ENCODE results near the gene ANK3.

Gene ANK3

GRCh38 chr10:60169111-60169510, 220.6 kb downstream of the ANK3 start:
- DNase-seq = no peak

GRCh38 chr10:60167050-60167449, 222.6 kb downstream of the ANK3 start:
- DNase-seq = no peak

GRCh38 chr10:60163786-60164185, 225.9 kb downstream of the ANK3 start:
- DNase-seq = no peak

- no peak for DNase-seq
These were observed 227.0 kb downstream of the ANK3 start for GRCh38 chr10:60162631-60163030.

GRCh38 chr10:60155943-60156683, 233.6 kb downstream of the ANK3 start:
- no peak for DNase-seq

GRCh38 chr10:60155099-60155877, 234.4 kb downstream of the ANK3 start:
- DNase-seq = no peak

GRCh38 chr10:60149003-60149402, 240.7 kb downstream of the ANK3 start:
- DNase-seq = no peak

GRCh38 chr10:60148266-60148840, 241.3 kb downstream of the ANK3 start:
- no peak for DNase-seq

GRCh38 chr10:60147576-60148265, 242.0 kb downstream of the ANK3 start:
- no peak for DNase-seq

GRCh38 chr10:60147025-60147424, 242.7 kb downstream of the ANK3 start:
- DNase-seq = no peak

GRCh38 chr10:60144099-60144498, 245.6 kb downstream of the ANK3 start:
- DNase-seq = no peak

GRCh38 chr10:60142736-60143135, 246.9 kb downstream of the ANK3 start:
- DNase-seq = no peak

GRCh38 chr10:60141896-60142559, 247.6 kb downstream of the ANK3 start:
- DNase-seq = no peak

GRCh38 chr10:60140651-60141632, 248.7 kb downstream of the ANK3 start:
- DNase-seq = no peak

GRCh38 chr10:60139798-60140566, 249.7 kb downstream of the ANK3 start:
- DNase-seq = no peak

- no peak for DNase-seq
These were observed 250.4 kb downstream of the ANK3 start for GRCh38 chr10:60139290-60139689.

- no peak for DNase-seq
These were observed 250.8 kb downstream of the ANK3 start for GRCh38 chr10:60138842-60139241.

GRCh38 chr10:60138026-60138425, 251.6 kb downstream of the ANK3 start:
- no peak for DNase-seq

GRCh38 chr10:60137292-60137992, 252.2 kb downstream of the ANK3 start:
- DNase-seq = no peak

- no peak for DNase-seq
These were observed 254.7 kb downstream of the ANK3 start for GRCh38 chr10:60135020-60135419.
